Hematopoietic multipotent progenitor cell treated with erythropoietin and hydrocortisone succinate and interleukin-3 and kit ligand, for 17 days (in vitro differentiated cells): ENCODE measurements around the gene ZFAND6.

Source experiments
- DNase-seq: peaks from one replicate; pipeline ENCODE4 v3.0.0-alpha.2; 2015; ENCODE audit warnings: low spot score

ZFAND6 gene

GRCh38 chr15:80151148-80151547 lies 91.7 kb downstream of the ZFAND6 start:
- DNase-seq = peak; percentile 37

- peak; percentile 49 for DNase-seq
Observed at GRCh38 chr15:80151576-80151975, 92.1 kb downstream of the ZFAND6 start.

DNA sequence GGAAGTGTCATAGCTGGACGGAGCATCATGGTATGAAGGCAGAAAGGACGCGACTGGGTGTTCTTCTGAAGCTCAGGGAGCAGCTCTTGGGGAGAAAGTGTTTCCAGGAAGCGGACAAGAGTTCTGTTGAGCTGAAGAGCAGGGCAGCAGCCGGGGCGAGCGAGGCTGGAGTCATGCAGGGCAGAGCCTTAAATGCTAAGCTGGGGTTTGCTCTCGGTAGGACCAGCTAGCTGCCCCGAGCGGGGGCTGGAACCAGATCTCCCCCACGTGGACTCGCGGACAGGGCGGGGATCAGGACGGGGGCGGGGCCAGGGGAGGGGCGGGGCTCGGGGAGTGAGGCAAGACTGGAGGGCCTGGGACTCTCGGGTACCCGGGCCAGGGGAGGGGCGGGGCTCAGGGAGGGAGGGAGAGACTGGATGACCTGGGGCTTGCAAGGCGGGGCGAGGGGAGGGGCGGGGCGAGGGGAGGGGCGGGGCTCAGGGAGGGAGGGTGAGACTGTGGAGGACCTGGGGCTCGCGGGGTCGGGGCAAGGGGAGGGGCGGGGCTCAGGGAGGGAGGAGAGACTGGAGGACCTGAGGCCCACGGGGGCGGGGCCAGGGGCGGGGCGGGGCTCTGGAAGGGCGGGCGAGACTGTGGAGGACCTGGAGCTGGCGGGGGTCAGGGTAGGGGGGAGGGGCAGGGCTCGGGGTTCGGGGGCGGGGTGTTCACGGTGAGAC lies 92.9 kb downstream of the ZFAND6 start:
- peak; percentile 86 for DNase-seq

DNA sequence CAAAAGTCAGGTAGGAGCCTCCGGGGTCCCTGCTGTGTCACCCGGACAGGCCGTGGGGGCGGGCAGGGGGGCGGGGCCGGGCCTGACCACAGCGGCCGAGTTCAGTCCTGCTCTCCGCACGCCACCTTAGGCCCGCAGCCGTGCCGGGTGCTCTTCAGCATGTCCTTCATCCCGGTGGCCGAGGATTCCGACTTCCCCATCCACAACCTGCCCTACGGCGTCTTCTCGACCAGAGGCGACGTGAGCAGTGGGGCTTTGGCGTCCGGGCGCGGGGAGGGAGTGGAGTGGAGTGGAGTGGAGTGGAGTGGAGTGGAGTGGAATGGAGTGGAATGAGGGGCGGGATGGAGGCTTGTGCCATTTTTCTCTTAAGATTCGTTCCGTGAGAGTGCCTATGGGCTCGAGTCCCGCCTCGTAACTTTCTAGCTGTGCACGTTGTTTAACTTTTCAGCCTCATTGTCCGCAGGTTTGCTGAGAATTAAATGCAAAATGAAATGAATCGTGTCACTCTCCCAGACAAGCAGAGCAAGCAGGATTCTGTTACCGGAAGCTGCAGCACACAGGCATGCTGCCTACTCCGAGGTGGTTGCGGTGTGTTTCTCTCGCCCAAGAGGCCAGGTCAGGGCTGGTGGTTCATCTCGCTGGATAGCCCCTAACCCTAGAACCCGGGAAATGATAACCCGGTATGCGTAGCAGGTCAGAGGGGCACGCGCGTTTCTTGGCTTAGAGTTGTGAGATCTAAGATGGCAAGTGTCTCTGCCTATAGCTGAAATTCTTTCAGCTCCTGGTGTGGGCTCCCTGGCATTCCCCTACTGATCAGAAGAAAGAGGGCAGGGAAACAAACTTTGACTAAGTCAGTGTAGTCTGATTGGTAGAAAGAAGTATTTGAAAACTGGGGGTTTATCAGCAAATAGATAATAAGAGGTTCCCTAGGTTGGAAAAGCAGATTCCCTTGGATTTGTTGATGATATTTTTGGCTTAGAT lies 93.7 kb downstream of the ZFAND6 start, which contains the start of gene FAH:
Gene FAH, plus strand, starts transcription at position 104 of the 981 bp plus-strand sequence. Its CDS starts 56 bp downstream, at position 160.
- peak; percentile 46 for DNase-seq

GRCh38 chr15:80153900-80154299 lies 94.4 kb downstream of the ZFAND6 start:
- DNase-seq = no peak

- DNase-seq = no peak
Observed at GRCh38 chr15:80154336-80154735, 94.9 kb downstream of the ZFAND6 start.

DNA sequence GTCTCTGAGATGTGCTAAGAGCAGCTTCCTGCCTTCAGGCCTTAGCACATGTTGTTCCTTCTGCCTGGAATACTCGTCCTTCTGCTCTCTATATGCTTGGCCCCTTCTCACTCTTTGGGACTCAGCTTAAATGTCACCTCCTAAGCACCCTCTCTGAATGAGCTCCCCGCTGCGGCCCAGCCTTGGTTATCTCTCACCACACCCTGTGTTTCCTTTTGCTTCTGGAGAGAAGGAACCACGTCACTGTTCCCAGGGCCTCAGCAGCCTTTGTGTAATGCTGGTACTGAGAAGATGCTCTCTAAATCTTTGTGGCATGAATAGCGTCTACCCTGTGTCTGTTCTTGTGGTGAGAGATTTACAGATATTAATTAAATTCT lies 95.5 kb downstream of the ZFAND6 start:
- peak; percentile 79 for DNase-seq

- peak; percentile 87 for DNase-seq
Observed at GRCh38 chr15:80155378-80156175, 96.1 kb downstream of the ZFAND6 start.

GRCh38 chr15:80156176-80156720 lies 96.8 kb downstream of the ZFAND6 start:
- no peak for DNase-seq

DNA sequence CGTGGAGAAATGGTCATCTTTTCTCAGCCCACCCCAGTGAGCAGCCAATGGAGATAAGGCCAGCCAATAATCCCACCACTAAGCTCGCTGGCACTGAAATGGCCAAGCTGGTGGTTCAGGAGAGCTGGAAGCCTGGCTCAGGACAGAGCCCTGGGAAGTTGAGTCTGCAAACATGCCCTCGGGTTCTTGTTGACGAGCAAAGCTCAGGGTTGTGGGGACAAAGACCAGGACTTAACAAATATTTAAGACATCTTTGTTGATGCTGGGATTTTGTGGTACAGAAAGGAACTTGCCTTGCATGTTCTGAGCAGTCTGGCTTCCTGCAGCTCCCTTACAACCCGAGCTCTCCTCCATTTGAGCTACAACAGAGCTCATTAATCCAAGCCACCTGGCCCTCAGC lies 97.7 kb downstream of the ZFAND6 start:
- DNase-seq = no peak

GRCh38 chr15:80159301-80159700 lies 99.8 kb downstream of the ZFAND6 start:
- DNase-seq = no peak

DNA sequence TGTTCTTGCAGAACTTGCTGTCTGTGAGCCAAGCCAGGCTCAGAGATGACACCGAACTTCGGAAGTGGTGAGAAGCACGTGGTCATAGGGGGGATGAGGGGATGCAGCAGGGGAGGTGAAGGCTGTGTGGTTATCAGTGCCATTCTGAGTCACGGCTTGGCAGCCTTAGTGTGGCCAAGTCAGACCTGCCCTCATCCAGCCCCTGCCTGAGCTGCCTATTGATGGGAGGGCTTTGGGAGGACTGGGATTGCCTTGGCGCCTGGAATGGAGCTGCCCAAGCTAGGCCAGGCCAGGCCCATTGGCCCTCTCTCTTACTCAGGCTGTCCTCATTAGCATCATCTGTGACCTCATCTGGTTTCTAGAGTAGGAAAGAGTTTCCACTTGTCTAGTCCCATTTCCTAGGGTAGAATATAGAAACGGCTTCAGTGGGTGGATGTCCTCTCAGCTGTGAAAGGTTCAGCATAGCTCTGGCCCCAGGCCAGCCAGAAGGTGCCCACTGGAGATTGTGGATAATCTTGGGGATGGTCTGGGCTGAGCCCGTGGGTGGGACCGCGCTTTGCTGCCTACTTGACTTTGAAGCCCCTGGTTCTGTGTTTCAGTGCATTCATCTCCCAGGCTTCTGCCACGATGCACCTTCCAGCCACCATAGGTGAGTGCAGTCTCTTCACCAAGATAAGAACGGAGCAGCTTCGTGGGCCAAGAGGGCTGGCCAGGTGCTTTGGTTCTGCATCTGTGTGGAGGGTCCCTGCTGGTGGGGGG lies 100.5 kb downstream of the ZFAND6 start:
- DNase-seq = peak; percentile 30

DNA sequence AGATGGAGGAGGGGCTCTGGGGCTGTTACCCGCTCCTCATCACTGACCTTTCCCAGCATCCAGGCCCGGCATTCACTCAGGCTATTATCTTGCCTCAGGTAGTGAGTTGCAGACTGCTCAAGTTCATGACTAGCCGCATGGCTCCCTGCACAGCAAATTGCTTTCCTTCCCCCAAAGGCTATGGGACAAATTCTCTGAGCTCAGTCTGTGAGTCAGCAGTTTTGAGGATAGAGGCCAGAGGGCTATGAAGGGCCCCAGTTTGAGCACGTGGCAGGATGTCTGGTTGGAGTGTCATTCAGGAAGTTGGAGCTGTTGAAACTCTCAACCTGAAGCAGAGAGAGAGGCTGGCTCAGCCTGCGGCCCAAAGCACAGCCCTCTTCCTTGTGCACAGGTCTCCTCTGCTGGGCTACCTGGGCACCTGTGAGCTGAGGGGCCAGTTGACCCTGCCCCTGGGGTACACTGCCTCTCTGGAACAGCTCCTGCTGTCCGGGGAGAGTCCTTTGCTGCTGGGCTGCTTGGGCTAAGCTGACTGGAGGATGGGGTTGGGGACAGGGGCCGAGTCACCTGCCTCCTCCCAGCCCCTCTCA lies 101.2 kb downstream of the ZFAND6 start:
- peak; percentile 69 for DNase-seq

GRCh38 chr15:80161468-80162016 lies 102.1 kb downstream of the ZFAND6 start:
- DNase-seq = no peak

GRCh38 chr15:80162059-80162554 lies 102.6 kb downstream of the ZFAND6 start:
- DNase-seq = no peak

GRCh38 chr15:80163217-80163616 lies 103.7 kb downstream of the ZFAND6 start:
- DNase-seq = no peak

DNA sequence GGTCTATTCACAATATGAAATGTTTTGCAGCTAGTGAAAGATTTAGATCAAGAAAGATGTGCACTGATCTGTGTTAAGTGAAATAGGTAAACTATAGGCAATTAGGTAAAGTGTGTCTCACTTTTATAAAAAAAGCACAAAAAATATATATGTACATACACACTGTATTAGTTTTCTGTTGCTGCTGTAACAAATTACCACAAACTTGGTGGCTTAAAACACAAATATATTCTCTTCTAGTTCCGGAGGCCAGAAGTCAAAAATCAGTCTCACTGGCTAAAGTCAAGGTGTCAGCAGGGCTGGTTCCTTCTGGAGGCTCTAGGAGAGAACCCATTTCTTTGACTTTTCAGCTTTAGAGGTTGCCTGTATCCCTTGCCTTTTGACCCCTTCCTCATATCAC lies 104.4 kb downstream of the ZFAND6 start:
- DNase-seq = no peak

DNA sequence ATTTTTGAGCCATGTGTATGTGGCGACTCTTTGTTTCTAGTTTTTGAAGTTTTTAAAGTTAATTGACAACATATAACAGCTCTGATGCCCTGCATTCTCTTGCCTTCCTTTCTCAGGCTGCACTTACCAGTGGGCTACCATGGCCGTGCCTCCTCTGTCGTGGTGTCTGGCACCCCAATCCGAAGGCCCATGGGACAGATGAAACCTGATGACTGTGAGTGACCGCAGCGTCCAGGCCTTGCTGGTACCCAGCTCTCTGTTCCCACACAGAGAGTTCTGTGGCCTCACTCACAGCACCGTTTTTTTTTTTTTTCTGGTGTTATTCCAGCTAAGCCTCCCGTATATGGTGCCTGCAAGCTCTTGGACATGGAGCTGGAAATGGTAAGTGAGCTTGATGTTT lies 108.5 kb downstream of the ZFAND6 start:
- DNase-seq = no peak

DNA sequence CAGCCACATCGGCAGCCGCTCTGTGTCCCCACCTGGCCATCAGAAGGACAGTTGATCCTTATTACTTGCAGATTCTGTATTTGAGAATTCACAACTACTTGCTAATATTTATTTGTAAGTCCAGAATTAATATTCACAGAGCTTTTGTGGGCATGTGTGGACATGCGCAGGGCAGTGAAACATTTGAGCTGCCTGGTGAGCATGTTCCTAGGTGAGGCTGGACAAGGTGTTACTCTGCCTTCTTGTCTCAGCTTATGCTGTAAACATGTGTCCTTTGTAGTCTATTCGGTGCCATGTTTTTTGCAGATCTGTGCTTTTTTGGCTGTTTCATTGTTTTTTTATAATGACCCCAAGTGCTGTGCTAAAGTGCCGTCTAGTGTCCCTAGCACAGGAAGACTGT lies 108.9 kb downstream of the ZFAND6 start:
- DNase-seq = no peak

GRCh38 chr15:80169768-80170357 lies 110.4 kb downstream of the ZFAND6 start:
- DNase-seq = no peak
